ENCODE results near the gene CABP2.
A peak's percentile ranks its signal among the peaks of the same experiment; 100 is the strongest.
"Not testable (repeated sequence)": the region's sequence is repeated elsewhere in the genome, so short reads cannot be mapped to it uniquely, and the experiment has no call there.

CABP2 gene

DNA sequence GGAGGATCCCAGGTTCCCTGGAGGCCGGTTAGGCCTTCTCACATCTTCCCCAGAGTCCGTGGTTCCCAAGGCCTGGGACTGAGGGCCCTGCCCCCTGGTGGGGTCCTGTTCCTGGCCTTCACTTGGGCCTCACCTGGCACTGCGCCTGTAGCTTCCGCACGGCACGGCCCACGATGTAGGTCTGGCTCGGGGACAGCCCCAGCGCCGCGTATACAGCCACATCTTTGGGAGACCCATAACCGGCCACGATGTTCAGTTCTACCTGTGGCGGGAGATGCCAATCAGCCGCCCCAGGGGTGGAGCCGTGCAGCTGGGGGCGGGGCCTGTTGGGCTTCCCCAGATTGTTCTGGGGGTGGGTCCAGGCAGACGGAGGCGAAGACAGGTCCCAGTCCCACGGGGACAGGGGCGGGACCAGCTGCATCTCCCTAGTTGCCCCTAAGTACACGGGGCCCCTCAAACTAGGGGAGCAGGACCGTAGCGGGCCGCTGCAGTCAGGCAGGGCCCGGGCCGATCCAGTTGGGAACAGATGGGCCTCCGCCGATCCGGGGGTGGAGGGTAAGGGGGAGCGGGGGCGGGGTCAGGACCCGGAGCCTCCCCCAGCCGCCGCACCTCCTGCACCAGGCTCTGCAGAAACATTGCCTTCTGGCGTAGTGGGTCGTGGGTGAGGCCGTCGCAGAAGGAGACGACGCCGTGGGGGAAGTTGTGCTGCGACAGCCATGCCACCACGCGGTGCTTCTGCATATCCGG lies 30.3 kb downstream of the CABP2 start:
- no peak for DNase-seq

DNA sequence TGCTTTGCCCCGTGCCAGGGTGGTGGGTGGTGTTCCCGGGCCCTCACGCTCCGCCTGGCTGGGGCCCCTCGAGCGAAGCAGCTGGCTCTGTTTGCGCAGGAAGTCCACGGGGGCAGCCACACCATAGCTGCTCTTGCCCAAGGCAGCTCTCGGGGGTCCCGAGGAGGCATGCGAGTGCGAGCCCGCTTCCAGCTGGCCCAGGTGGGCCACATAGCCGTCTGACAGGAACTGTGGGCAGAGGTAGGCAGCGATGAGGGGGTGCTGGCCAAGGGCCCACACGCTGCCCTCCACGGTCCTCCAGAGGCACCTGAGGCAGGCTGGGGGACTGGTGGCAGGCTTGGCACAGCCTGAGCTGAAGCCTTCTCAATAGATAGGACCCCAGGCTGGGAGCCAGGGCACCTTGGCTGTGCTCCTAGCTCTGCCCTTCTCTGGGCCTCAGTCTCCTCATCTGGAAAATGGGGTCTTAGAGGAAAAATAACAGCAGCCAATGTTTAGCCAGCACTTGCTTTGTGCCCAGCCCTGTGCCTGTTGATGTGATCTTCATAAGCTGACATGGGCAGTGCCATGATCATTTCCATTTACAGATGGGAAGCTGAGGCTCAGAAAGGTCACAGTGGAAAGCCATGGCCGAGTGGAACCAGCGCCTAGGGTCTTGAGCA lies 31.0 kb downstream of the CABP2 start:
- no peak for DNase-seq

DNA sequence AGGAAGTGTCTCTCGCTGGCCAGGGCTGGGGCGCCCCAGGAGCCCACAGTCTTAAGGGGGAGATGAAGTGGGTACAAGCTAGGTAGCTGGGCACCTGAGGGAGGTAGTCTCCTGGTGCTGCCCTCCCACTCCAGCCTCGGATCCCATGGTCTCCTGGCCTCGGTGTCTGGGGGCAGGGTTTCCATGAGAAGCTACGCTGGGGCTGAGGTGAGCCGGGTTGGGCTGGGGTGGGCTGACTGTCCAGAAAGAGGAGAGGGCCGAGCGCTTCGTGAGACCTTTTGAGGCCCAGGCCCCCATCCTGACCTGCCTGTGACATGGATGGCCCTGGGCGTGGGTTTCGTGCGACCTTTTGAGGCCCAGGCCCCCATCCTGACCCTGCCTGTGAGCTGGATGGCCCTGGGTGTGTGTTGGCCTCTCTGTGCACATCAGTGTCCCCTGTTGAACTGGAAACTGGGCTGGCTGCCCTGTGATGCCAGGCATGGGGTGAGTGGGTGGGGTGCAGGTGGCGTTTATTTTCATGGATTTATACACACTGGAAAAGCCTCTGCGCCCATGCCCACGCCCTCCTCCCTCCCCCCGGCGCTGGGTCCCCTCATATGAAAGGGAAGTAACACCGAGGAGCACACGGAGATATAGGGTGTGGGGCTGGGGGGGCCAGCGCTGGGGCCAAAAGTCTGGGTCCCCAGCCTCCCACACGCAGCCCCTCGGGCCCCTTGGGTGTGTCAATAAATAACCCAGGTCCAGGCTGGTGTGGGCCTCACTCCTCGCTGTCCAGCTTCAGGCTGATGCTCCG lies 31.8 kb downstream of the CABP2 start:
- DNase-seq = no peak

DNA sequence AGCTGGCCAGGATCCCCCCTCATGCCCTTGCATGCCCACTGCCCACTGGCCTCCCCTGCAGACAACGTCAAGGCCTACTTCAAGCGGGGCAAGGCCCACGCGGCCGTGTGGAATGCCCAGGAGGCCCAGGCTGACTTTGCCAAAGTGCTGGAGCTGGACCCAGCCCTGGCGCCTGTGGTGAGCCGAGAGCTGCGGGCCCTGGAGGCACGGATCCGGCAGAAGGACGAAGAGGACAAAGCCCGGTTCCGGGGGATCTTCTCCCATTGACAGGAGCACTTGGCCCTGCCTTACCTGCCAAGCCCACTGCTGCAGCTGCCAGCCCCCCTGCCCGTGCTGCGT lies 32.5 kb downstream of the CABP2 start:
- no peak for DNase-seq

DNA sequence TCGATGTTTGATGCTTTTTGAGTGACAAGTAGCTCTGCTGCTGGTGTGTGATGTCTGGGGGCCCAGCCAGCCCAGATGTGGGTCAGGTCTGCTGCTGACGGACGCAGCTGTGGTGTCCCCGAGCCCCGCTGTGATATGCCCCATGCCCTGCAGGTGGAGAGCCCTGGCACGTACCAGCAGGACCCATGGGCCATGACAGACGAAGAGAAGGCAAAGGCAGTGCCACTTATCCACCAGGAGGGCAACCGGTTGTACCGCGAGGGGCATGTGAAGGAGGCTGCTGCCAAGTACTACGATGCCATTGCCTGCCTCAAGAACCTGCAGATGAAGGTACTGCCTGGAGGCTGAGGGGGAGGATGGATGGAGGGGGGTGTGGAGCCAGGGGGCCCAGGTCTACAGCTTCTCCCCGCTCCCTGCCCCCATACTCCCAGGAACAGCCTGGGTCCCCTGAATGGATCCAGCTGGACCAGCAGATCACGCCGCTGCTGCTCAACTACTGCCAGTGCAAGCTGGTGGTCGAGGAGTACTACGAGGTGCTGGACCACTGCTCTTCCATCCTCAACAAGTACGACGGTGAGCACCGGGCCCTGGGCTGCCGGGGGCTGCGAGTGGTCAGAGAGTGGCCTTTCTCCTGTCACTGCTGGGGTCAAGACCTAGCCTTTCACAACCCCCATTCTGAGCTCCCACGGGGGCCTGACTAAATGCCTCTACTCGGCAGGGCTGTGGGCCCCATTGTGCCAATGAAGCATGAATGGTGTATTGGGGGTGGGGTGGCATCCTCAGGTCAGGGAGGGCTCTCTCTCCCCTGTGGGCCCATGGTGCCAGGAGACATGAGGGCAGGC lies 33.1 kb downstream of the CABP2 start:
- DNase-seq = no peak

DNA sequence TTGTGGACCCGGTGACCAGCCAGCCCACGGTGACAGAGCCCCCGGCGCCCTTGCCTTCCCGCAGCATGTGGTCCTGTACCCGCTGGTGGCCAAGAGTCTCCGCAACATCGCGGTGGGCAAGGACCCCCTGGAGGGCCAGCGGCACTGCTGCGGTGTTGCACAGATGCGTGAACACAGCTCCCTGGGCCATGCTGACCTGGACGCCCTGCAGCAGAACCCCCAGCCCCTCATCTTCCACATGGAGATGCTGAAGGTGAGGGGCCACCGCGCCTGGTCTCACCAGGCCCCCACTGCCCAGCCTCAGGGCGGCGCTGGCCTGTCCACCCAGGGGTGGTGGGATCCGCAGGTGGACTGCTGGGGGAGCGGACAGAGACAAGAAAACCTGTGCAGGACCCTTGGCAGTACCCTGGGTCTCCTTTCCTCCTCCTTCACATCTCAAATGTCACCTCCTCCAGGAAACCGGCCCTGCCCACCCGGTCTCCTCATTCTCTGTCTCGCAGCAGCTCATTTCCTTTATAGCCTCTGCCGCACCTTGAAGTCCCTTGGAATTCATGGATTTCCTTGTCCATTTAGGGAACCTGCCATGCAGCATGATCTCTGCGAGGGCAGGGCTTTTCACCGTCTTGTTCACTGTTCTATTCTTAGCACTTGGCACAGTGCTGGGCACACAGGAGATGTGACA lies 33.9 kb downstream of the CABP2 start:
- DNase-seq = no peak

DNA sequence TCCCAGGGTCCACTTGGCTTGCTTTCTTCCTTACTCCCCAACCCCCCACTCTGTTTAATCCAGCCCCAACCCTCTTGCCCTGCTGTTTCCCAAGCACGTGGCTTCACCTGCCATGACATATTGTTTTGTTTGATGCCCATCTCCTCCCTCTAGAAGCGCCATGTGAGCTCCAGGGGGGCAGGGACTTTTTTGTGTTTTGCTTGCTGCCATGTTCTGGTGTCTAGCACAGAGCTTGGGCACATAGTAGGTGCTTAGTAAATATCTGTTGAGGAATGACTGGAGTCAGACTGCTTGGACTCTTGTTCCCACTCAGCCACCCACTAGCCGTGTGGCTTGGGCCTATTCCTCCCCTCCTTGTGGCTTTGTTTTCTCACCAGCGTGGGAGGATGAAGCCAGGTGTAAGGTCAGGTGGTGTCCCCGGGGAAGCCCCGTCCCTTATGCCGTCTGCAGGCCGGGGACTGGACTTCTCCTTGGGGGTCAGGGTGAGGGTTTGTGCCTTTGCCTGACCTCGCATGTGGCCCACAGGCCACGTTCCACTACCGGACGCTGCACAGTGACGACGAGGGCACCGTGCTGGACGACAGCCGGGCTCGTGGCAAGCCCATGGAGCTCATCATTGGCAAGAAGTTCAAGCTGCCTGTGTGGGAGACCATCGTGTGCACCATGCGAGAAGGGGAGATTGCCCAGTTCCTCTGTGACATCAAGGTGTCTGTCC lies 36.6 kb downstream of the CABP2 start:
- DNase-seq = no peak

DNA sequence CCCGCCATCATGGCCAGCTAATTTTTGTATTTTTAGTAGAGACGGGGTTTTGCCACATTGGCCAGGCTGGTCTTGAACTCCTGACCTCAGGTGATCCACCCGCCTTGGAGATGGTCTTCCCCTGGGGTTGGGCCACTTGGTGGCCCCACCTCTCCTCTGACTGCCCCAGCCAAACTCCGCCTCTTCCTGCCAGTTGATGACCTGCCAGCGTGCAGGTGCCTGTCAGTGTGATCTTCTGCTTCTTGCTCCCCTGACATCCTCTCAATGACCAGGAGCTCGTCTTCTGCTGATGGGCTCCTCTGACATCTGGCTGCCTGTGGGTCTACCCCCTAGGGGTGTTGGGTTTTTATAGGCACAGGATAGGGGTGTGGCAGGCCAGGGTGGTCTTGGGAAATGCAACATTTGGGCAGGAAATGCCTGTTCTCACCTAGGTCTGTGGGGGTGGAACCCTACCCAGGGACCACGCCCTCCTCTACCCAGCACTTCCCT lies 37.3 kb downstream of the CABP2 start:
- not testable (repeated sequence) for DNase-seq

DNA sequence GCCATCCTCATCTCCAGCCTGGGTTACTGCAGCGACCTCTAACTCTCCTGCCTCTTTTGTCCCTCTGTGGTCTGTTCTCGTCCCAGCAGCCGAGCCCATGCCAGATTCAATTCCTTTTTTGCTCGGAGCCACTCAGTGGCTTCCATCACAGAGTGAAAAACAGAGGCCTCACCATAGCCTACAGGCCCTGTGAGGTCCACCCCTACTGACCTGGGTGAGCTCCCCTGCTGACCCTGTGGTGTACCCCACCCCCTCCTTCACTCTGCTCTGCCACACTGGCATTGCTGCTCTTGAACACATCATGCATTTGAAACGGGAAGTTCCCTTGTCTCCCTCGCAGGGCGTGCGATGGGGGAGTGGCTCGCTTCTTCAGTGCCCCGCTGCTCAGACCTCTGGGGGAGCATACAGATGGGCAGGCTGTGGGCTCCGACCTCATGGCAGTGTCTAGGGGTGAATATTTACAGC lies 38.4 kb downstream of the CABP2 start:
- peak; percentile 87 for DNase-seq

DNA sequence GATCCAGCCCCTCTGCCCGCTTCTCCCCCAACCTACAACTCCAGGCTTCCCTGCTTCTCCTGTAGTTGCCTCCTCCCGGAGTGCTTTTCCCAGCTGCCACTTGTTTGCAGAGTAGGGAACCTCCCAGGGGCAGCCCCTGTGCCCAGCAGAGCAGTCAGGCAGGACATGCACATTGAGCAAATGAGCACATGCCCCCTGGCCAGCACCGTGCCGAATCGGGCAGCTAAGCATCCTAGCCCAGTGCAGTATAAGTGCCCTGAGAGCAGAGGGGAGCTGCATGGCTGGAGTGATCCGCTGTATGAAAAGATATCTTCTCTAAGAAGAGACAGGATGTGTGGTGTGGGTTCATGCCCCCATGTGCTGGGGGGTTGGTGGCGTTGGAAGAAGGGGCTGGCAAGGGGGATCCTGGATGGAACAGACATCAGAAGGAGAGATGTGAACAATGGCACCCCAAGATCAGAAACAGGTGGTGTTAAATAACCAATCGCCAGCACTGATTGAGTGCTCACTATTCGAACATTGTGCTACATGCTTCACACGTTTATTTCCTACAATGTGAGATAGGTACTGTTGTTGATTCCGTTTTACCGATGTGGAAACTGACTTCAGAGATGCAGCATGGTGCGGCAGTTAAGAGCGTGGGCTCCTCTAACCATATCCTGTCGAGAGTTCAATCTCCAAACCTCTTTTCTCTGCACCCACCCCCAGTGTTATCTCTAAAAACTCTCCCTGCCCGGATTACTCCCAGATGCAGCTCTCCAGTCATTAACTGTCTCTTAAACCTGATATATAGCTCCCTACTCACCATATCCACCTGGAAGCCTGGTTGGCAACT lies 39.2 kb downstream of the CABP2 start:
- peak; percentile 81 for DNase-seq

DNA sequence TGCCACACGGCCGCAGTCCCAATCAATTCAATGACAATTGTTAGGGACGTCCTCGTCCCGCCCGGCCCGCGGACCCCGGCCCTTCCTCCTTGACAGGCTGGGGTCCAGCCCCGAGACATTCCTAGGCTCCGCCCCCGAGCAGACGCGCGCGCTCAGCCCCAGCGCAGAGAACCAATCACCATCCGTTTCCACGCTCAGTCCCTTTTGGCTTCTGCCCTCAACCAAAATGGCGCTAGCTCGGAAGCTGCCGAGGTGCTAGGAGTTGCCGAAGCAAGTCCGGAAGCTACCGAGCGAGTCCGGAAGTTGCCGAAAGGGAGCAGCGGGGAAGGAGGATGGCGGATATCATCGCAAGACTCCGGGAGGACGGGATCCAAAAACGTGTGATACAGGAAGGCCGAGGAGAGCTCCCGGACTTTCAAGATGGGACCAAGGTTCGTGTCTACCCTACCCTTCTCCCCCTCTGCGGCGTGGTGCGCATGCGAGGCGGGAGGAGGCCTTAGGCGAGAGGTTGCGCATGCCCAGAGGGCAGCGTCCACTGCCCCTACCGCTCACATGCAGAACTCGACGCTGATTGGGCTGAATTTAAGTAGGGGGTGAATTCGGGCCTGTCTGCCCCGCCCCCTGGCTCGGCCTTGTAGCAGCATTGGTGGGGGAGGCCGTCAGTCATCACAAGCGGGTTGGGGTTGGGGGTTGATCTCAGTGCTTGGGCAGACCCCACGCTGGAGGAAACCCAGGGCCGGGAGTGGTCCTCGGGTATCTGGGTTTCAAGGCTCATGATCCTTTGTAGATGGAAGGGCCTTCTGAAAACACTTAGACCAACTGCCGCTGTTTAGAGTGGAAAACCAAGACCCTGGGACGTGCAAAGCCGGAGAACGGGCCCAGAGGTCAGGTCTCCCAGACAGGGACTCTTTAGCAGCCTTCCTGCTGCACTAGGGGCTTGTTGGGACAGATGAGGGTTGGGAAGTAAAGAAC lies 40.1 kb downstream of the CABP2 start, which contains the start of gene AIP:
TSS of gene AIP (plus strand) at position 200 of the 972 bp plus-strand sequence. CDS start at position 333, 133 bp downstream.
- peak; percentile 99 for DNase-seq

DNA sequence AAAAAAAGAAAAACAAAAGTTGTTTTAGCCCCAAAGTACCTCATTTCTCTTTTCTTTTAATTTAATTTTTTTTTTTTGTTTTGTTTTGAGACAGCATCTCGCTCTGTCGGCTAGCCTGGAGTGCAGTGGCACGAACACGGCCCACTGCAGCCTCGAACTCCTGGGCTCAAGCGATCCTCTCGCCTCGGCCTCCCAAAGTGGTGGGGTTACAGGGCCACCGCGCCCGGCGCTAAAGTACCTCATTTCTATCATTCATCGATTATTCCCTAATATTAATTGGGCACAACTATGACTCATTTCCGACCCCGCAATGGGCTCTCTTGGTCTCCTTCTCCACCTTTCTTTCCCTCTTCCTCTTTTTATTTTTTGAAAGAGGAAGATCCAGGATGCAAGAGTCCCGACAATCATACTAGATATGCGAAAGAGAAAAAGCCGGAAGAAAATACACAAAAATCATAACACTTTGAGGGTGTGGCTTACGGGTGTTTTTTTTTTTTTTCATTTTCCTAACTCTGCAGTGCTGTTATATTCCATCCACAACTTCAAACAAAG lies 40.9 kb downstream of the CABP2 start:
- DNase-seq = no peak

DNA sequence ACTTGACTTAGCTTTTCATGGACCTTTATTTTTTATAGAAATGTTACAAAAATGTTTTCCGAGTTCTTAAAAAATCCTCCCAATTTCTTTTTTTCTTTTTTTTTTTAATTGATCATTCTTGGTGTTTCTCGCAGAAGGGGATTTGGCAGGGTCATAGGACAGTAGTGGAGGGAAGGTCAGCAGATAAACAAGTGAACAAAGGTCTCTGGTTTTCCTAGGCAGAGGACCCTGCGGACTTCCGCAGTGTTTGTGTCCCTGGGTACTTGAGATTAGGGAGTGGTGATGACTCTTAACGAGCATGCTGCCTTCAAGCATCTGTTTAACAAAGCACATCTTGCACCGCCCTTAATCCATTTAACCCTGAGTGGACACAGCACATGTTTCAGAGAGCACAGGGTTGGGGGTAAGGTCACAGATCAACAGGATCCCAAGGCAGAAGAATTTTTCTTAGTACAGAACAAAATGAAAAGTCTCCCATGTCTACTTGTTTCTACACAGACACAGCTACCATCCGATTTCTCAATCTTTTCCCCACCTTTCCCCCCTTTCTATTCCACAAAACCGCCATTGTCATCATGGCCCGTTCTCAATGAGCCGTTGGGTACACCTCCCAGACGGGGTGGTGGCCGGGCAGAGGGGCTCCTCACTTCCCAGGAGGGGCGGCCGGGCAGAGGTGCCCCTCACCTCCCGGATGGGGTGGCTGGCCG lies 45.7 kb downstream of the CABP2 start:
- not testable (repeated sequence) for DNase-seq

DNA sequence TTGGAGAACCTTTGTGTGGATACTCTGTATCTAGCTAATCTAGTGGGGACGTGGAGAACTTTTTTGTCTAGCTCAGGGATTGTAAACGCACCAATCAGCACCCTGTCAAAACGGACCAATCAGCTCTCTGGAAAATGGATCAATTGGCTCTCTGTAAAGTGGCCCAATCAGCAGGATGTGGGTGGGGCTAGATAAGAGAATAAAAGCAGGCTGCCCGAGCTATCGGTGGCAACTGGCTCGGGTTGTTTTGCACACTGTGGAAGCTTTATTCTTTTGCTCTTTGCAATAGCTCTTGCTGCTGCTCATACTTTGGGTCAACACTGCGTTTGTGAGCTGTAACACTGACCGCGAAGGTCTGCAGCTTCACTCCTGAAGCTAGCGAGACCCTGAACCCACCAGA lies 46.6 kb downstream of the CABP2 start:
- not testable (repeated sequence) for DNase-seq

DNA sequence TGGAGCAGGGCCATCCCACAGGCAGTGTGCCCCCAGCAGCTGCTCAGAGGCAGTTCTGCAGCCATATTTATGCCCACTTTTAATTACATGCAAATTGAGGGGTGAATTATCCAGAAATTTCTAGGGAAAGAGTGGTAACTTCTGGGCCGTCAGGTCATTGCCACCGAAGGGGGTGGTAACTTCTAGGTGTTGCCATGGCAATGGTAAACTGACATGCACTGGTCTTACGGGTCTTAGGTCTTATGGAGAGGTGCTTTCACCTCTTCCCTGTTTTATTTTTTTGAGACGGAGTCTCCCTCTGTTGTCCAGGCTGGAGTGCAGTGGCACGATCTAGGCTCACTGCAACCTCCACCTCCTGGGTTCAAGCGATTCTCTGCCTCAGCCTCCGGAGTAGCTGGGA lies 50.4 kb downstream of the CABP2 start:
- no peak for DNase-seq

DNA sequence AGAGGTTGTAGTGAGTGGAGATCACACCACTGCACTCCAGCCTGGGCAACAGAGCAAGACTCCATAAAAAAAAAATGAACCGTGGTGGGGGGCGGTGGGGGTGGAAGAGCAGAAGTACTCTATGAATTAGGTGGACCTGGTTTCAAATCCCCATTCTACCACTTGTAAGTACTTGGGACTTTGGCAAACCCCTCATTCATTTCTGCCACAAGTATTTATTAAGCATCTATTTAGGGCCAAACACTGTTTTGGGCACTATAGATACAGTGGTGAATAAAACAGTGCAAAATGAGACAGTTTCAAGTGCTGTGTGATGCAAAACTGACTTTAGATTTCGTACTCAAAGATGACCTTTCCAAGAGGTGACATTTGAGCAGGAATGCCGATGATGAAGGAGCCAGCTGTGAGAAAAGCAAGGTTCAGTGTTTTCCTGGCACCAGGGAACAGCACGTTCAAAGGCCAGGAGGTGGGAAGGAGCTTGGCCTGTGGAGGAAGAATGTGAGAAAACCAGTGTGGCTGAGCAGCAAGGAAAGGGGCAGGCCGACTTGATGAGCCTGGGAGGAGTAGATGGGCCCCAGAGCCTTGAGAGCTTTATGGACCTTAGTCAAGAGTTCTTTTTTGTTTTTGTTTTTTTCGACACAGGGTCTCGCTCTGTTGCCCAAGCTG lies 52.8 kb downstream of the CABP2 start:
- DNase-seq = no peak

DNA sequence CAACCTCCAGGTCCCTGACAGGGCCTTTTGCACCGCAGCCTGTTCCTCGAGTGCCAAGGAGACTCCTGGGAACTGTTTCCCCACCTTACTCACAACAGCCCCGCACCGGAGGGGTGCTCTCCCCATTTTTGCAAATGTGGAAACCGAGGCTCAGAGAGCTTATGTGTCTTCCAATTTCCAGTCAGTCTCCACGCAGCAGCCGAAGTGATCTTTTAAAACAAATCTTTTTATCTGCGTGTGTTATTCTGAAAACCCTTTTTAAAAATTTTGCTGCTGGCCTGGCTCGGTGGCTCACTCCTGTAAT lies 53.8 kb downstream of the CABP2 start:
- no peak for DNase-seq
